HepG2 (cell line): Measurements from ENCODE around the gene ZNF331. TPM values are rescaled to one million over a fixed set of nuclear protein-coding genes. Genes with fewer than 3 reads are reported as not detected.
A peak's percentile ranks its signal among the peaks of the same experiment; 100 is the strongest.

Source experiments
- ADNP ChIP-seq: sonication (generic); formaldehyde crosslinking; IDR thresholded peaks from 2 replicates; pipeline ENCODE4 v1.4.0; 2020; ENCODE audit warnings: missing genetic modification reagents
- ATF3 ChIP-seq: sonication (generic); formaldehyde crosslinking; IDR thresholded peaks from 2 replicates; pipeline ENCODE4 v1.4.0; 2020; ENCODE audit warnings: missing genetic modification reagents
- CSRNP1 ChIP-seq: sonication (generic); formaldehyde crosslinking; IDR thresholded peaks from 2 replicates; pipeline ENCODE4 v1.8.1; 2023; ENCODE audit warnings: mild to moderate bottlenecking, missing genetic modification reagents
- HCFC1 ChIP-seq: fragments of 150-350 bp; IDR thresholded peaks from 2 replicates; pipeline ENCODE4 v1.6.1; 2014; ENCODE audit warnings: low read depth, low read length
- MTF1 ChIP-seq: sonication (generic); formaldehyde crosslinking; IDR thresholded peaks from 2 replicates; pipeline ENCODE4 v1.5.0; 2020; ENCODE audit warnings: missing genetic modification reagents
- MYPOP ChIP-seq: sonication (generic); formaldehyde crosslinking; IDR thresholded peaks from 2 replicates; pipeline ENCODE4 v1.8.1; 2023; ENCODE audit warnings: mild to moderate bottlenecking, moderate library complexity, missing genetic modification reagents
- PHF20 ChIP-seq: sonication (generic); formaldehyde crosslinking; IDR thresholded peaks from 2 replicates; pipeline ENCODE4 v1.5.0; 2020; ENCODE audit warnings: mild to moderate bottlenecking, missing genetic modification reagents
- RERE ChIP-seq: IDR thresholded peaks from 2 replicates; pipeline ENCODE4 v1.6.1; 2016; ENCODE audit warnings: low read depth, missing genetic modification reagents, missing compliant biosample characterization
- SALL1 ChIP-seq: sonication (generic); formaldehyde crosslinking; IDR thresholded peaks from 2 replicates; pipeline ENCODE4 v1.8.0; 2022; ENCODE audit warnings: mild to moderate bottlenecking, missing genetic modification reagents
- SMAD1 ChIP-seq: sonication (generic); formaldehyde crosslinking; IDR thresholded peaks from 2 replicates; pipeline ENCODE4 v1.4.0; 2020; ENCODE audit warnings: missing genetic modification reagents, low read depth, mild to moderate bottlenecking, borderline replicate concordance
- SRY ChIP-seq: sonication (generic); formaldehyde crosslinking; IDR thresholded peaks from 2 replicates; pipeline ENCODE4 v1.8.0; 2022; ENCODE audit warnings: mild to moderate bottlenecking, missing genetic modification reagents
- SYNCRIP ChIP-seq: fragments of 200-400 bp; formaldehyde crosslinking; IDR thresholded peaks from 2 replicates; pipeline ENCODE4 v1.6.1; 2018; ENCODE audit warnings: mild to moderate bottlenecking, low read depth, low read length; ENCODE audit not compliant: insufficient read depth
- WIZ ChIP-seq: sonication (generic); formaldehyde crosslinking; IDR thresholded peaks from 2 replicates; pipeline ENCODE4 v1.5.1; 2020; ENCODE audit warnings: mild to moderate bottlenecking, missing genetic modification reagents
- ZBTB49 ChIP-seq: sonication (generic); formaldehyde crosslinking; IDR thresholded peaks from 2 replicates; pipeline ENCODE4 v1.4.0; 2020; ENCODE audit warnings: missing genetic modification reagents, borderline replicate concordance
- ZFP36 ChIP-seq: fragments of 150-350 bp; IDR thresholded peaks from 2 replicates; pipeline ENCODE4 v1.6.1; 2018; ENCODE audit warnings: borderline replicate concordance, low read length, low read depth; ENCODE audit not compliant: partially characterized antibody
- ZNF747 ChIP-seq: sonication (generic); formaldehyde crosslinking; IDR thresholded peaks from 2 replicates; pipeline ENCODE4 v1.8.1; 2023; ENCODE audit warnings: missing genetic modification reagents, mild to moderate bottlenecking, borderline replicate concordance
- ZZZ3 ChIP-seq: sonication (generic); formaldehyde crosslinking; IDR thresholded peaks from 2 replicates; pipeline ENCODE4 v1.4.0; 2020; ENCODE audit warnings: missing genetic modification reagents, mild to moderate bottlenecking, borderline replicate concordance
- polyA plus RNA-seq, 8 experiments: library from polyadenylated mRNA; depleted of rRNA in 3 of 8; stranded (reverse) in 7 of 8; unstranded in 1 of 8; fragments of >200 nt; fragmentation: Illumina TruSeq in 4 of 8; extraction: Trizol in 4 of 8; gene quantifications; 2 replicates each; pipeline versions ENCODE4 v1.2.1 to v1.2.3, GENCODE V29; 2011 to 2016; ENCODE audit warnings: low read depth in 4 of 8, missing spikeins in 1 of 8, mixed read lengths in 1 of 8; ENCODE audit not compliant: insufficient read depth in 1 of 8
- total RNA-seq, 5 experiments: library from RNA; depleted of rRNA; stranded (reverse); fragments of >200 nt; fragmentation: Illumina TruSeq; extraction: Trizol; gene quantifications; 2 replicates each; pipeline ENCODE4 v1.2.3, GENCODE V29; 2016; ENCODE audit warnings: low read depth in 1 of 5

The ZNF331 gene
- total and polyA plus RNA-seq, 2 of the 13 experiments (the other 11 are each of a cell fraction or from before 2014, with no cell fraction given): 8.2 to 13.3 TPM

GRCh38 chr19:53507523-53508442, 30.2 kb upstream of the ZNF331 start (continued):
- TF ChIP-seq ATF3 (CRISPR knock-in tag): peak; percentile 50; the same call in 1 of the 2 replicates
- no peak for TF ChIP-seq MYPOP (CRISPR knock-in tag)
- TF ChIP-seq CSRNP1: 0 out of 2 replicates have a peak, but pooled peaks have one; percentile 62
- no peak; the same call in 1 of the 2 replicates for TF ChIP-seq PHF20 (CRISPR knock-in tag)
- peak; percentile 67; the same call in 1 of the 2 replicates for TF ChIP-seq ZNF747
- no peak for TF ChIP-seq ZZZ3 (CRISPR knock-in tag)
- TF ChIP-seq SALL1: peak; percentile 97
- TF ChIP-seq ADNP (CRISPR knock-in tag): no peak
- no peak for TF ChIP-seq SYNCRIP
- TF ChIP-seq ZBTB49 (CRISPR knock-in tag): no peak
- TF ChIP-seq SMAD1 (CRISPR knock-in tag): no peak
- no peak for TF ChIP-seq MTF1 (CRISPR knock-in tag)
- no peak for TF ChIP-seq WIZ (CRISPR knock-in tag)
- no peak for TF ChIP-seq RERE (CRISPR knock-in tag)
- no peak for TF ChIP-seq HCFC1
- no peak for TF ChIP-seq ZFP36
- no peak for TF ChIP-seq SRY (CRISPR knock-in tag)
